T-helper 9 cell (primary cell): ENCODE data around the gene ST3GAL5.

ENCODE experiments used
- DNase-seq: peaks from one replicate; pipeline ENCODE4 v3.0.0-alpha.2; 2020

The ST3GAL5 gene

DNA sequence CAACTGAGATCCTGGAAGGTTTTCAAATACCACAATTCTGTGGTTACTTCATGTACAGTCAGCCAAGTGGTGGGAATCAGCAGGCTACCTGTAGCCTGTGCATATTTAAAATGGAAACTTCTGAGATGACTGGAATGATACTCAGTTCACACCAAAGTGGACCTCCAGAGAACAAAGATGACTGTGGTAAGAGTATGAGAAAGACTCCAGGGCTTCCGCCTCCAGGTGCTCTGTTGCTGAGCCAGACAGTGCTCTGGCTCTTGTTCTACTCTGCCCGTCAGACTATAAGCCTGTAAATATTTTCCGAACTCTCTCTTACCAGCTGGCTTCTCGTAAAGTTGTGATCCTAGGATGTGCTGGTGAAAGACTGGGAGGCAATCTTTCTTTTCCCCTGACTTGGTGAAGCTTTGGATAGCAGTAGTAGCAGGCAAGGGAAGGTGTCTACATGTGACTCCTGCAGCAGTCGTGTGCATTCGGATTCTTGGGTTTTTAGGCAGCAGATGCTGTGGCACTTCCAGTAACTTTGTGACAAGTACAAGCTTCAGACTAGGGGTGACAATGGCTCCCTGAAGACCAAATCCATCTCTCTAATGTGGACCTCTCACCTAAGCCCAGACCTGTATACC is 23.1 kb downstream of the ST3GAL5 start:
- no peak for DNase-seq

DNA sequence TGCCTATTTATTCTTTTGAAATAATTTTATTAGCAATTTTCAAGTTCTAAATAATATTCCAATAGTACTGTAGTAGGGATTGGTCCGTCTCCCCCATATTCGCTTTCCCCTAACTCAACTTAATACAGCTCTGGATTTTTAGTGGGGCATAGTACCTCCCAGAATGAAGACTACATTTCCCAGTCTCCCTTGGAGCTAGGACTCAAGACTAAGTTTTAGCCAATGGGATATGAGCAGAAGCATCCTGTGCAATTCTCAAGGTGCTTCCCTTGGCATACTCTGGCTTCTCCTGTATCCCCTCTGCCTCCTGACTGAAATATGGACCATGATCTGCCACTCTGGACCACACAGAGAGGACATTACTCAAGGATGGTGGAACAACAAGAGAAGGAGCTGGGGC is 24.1 kb downstream of the ST3GAL5 start:
- DNase-seq: no peak

DNA sequence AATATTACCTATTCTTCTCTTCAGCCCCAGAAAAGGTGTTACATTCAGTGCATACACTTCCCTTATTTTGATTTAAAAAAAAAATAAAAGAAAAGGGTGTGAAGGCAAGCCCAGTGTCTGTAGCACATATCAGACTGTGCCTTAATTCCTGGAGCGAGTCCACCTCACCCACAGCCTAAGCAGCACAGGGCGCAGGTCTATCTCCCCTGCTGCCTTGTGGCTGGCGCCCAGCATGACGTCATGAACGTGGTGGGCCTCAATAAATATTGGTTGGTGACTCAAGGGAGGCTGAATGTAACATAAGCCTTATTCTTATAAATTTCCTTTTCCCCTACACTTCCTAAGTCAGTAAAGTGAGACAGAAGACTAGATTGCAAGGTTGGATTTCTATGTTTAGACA is 26.4 kb downstream of the ST3GAL5 start:
- DNase-seq: peak; percentile 49

DNA sequence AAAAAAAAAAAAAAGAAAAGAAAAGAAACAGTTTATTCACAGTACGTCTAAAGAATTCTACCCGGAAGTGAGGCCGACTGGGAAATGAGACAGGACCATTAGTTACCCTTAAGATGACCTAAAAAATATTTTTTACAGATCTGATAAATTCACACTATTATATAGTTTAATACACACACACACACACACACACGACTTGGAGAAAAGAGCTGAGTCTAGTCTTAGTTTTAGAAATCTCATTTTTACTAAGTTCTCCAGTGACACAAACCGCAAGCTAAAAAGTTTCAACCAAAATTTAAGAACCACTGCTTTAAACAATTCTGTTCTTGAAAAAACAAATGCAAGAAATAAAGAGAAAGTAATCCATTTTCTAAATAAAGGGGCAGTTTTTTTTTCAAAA is 27.1 kb downstream of the ST3GAL5 start:
- no peak for DNase-seq

DNA sequence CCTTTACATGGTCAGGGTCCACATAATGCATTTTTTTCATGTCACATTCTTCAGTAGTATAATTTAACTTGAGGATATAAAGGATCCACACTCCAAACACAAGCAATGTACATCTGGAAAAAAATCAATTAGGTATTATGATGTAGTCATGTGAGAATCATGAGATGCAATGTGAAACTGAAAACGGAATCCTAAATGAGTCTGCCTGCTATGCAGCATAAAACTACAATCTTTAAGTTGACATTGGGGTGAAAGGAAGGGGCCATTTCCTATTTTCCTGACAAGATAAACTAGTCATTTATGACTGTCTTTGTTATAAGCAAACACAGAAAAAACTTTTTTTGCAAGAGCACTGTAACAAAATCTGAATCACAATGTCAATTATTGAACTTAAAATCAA is 27.6 kb downstream of the ST3GAL5 start:
- DNase-seq: no peak

DNA sequence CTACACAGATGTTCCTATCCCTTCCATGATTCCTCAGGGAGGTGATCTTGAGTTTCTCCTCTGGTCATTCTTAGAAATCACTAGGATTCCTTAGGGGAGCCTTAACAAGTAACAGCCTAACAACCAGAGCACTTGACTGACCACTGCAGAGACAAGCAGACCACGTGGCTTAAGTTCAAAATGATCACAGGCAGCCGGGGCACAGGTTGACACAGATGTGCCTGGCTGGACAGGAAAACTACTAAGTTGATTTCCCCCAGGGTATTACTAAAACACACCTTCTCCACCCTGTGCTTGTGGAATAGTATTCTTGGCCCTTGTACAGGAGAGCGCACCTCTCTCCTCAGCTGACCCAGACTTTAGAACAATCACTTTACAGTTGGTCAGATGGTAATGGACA is 29.9 kb downstream of the ST3GAL5 start:
- no peak for DNase-seq

DNA sequence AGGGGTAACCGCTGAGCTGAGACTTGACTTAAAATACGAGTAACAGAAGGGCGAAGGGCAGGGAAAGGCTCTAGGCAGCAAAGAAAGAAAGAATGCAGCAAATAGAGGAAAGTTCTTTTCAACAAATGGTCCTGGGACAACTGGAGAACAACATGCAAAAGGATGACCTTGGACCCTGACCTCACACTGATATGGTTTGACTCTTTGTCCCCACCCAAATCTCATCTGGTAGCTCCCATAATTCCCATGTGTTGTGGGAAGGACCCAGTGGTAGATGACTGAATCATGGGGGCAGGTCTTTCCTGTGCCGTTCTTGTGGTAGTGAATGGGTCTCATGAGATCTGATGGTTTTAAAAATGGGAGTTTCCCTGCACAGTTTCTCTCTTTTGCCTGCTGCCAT is 33.9 kb downstream of the ST3GAL5 start:
- DNase-seq: no peak

DNA sequence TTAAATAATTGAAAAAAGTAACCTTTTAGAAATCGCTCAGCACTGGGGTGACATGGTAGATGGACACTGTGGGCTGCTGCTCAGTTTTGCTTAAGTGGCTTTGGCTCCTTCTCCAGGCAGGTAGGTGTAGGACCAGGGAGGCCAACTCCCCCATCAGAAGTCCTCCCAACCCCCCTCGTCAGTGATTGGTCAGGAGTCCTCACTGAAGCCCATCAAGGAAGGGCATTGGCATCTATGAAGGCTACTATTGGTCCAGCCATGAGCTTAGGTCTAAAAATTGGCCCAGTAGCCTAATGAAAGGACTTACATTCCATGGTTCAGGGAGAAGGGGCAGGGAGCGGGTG is 34.7 kb downstream of the ST3GAL5 start:
- DNase-seq: no peak

DNA sequence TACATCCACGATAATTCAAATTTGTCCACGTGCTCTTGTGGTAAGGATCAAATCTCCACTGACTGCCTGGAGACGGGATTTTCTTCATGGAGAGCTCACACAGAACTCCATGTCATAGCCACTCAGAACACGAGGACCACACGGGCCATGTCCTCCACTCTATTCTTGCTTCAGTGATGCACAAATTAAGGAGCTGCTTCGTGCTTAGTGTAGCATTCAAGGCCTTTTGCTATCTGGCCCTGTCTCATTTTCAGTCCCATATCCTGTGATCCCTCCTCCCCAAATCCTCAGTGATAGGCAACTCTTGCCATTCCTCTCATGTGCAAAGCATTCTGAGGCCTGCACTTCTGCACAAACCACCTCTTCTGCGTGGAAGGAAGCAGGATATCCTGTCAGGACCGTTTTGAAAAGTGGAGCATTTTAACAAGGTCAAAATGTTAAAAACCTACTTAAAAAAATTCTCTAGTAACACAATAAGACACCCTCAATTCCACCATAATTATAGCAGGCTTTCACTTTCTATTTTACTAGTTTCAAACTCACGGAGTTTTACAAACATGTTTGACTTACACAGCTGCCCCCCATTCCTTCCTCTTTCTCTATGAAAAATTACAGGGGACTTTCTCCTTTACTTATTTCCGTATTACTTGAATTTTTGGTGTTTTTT is 35.2 kb downstream of the ST3GAL5 start:
- peak; percentile 10 for DNase-seq

DNA sequence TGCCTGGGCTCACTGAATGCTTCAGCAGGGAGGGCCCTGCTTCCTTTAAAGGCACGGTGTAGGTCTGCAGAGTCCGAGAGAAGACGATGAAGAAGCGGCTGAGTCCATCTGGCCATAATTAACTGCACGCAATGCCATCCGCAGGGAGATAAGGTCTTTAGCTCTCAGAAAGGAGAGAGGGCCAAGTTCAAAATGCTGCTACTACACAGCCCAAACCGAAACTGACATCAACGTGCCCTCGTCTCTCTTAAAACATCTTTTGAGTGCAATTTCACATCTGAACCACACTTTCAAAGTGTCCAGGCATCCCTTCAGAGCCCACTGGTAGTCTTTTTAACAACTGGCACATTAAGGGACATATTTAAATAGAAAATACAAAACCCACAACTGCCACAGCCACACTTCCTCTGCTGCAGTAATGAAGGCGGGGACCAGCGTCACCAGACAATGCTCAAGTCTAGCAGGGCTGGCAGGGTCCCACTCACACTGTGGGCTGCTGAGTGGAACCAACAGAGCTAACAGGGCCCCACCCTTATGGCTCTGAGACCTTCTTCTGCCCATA is 35.8 kb downstream of the ST3GAL5 start:
- peak; percentile 61 for DNase-seq

DNA sequence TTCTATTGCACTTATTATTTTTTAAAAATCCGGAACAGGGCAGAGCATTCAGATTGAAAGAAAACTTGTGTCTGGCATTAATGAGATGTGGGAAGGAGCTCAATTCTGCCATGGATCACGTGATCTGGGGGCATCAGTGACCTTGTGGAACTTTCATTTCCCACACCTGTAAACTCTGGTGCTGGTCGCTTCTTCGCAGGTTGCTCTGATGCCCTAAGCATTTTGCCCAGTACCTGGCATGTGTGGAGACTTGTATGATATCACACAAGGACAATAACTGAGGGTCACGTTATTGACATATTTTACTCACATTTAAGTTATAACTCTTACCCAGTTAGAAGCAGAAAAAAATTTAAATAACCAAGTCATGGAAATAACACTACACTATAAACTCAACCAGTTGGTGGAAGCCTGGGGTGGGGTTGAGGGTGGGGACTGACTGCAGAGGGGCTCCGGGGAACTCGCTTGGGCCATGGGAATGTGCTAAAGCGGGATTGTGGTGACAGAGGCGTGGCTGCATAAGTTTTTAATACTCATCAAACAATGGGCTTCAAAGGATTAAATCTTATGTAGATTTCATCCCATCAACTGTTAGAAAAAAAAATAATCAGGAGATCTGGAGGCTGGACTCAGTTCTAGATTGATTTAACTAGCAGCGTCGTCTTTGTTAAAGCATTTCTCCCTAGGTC is 36.5 kb downstream of the ST3GAL5 start:
- DNase-seq: no peak

DNA sequence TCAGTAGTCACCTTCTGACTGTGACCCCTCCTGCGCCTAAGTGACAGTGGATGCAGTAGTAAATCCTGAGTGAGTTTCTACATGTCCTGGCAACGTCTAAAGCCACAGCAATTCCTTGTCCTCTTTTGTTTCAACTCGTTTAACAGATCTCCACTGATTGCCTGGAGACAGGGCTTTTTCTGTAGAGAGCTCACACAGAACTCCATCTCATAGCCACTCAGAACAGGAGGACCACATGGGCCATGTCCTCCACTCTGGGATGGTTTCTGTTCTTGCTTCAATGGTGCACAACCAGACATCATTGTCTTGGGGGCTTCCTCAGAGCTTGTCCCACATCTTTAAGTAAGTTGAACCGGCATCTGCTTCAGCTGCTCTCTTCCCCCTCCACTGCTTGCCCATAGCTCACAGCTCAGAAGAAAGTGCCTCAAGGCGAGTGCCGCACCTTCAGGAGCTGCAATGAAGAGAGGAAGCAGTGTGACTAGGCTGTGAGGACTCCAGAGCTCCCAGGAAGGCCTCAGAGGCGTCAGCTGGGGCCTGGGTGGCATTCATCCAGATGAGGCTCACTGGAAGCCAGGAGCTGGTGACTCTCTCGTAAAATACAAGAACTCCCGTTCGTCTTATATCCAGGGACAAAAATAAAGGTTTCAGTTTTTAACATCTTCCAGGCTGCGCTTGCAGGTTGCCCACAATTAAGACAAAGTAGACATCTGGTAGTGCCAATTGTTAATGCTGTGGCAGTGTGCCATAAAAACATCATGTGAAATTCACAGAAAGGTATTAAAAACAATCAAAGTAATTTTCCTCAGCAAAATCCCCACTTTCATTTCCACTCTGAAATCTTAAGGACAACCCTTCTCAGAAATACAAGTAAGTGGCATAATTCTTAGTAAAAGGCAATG is 37.3 kb downstream of the ST3GAL5 start:
- no peak for DNase-seq

DNA sequence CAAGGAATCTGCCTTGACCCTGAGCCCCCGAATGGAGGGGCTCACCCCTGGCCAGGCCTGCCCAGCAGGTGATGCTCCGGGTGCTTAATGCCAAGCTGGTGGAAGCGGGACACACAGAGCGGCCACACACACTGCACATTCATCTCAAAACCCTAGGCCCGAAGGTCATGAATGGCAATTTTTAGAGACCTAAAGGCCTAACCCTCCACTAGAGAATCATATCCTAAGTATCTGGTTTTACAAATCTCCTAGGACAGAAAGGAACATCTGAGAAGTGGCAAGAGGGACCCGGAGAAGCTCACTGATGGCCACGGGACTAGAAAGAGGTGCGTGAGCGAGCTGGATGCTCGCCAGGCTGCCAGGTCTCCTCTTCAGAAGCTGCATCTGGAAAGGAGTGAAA is 38.3 kb downstream of the ST3GAL5 start:
- DNase-seq: no peak

DNA sequence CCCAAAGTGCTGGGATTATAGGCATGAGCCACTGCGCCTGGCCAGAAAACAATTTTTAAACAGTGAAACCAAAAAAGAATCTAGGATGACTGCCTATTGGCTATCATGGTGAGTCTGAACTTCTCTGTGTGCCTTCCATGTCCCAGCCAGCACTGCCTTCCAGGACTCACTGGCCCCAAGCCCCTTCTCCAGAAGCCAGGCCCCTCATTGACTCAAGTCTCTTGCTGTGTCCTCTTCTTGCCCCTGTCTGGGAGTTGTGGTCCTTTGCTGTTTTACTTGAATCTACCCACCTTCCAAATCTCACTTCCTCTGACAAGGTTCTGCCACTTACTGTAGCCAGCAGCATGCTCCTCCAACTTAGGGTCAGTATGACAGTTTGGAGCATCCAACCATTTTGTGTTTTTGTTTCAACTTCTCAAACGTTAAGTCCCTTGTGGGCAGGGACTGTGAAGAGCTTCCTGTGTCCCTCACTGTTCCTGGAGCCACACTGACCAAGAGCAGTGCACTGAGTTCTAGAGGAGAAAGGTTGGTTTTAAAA is 41.7 kb downstream of the ST3GAL5 start:
- no peak for DNase-seq

DNA sequence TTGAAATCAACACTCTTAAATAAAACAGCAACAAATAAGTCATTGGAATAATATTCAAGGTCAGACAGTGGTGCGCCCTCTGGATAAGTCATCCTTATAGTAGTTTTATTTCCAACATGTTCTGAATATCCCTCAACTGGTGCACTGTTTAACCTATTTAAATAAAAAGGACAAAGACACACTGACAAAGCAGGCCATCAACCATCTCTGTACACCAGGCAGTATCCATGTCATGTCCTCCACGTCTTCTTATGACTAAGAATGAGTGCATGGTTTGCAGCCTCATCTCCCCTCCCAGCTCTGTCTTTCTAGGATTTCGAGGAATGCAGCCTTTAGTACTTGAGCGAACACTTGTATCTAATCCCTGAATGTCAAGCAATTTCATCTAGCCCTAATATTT is 42.4 kb downstream of the ST3GAL5 start:
- no peak for DNase-seq

DNA sequence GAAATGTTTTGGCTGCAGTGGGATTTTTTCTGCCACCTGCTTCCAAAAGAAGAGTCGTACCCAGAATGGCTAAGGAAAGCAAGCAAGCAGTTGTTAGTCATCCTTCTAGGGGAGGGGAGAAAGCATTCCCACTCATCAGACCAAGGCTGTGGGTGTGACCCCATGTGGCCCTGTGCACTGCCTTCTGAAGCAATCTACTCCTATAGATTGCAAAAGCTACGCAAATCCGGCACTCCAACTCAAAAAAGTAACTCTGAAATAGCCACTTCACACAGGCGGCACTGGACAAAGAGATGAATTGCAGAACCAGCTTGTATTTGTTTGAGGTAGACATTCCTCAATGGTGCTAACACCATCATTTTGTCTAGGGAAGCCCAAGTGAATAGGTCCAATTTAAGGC is 44.3 kb downstream of the ST3GAL5 start:
- DNase-seq: no peak

DNA sequence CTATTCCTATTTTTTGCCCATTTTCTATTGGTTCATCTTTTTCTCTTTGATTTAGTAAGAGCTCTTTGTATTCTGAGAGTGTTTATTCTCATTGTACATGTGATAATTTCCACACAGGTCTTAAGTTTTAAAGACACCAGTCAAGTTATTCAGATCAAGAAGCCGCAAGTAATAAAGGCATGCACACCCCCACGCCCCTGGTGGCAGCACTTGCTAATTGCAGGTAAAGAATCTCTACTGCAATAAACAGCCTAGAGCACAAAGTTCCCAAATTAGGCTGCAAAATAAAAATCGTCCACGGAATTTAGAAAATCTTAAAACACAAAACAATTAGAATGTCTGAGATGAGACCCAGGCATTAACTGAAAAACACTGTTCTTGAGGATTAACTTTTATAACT is 45.2 kb downstream of the ST3GAL5 start:
- no peak for DNase-seq

DNA sequence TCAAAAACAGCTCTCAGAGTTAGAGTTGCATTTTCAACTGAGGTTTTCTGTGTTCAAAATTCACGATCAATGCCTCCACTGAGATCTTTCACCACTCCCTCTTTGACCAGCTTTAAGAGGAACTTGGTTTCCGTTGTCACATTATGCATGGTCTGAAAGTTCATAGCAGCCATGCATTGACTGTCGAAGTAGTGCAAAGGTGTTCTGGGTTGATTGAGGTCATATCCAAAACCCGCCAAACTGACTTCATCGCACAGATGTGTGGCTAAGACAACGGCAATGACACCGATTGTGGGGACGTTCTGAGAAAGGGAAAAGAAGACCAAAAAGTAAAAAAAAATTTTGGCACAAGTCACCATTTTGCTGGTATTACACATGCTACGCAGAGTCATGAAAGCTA is 48.7 kb downstream of the ST3GAL5 start:
- no peak for DNase-seq

DNA sequence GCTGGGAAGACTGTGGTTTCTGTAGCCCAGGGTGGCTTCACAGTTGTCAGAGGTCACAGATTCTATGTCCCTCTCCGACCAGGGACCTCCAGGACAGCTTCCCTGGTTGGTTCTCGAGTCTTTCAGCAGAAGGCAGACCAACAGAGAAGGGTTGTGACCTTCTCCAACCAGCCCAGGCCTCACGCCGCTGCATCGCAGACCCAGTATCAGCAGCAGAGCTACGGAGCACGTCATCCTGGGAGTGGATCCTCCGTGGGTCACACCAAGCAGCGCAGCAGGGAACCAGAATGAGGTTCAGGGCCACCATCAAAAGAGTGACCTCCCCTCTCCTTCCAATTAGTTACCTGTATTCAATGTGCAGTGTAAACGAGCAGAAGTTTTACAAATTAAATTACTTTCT is 49.3 kb downstream of the ST3GAL5 start:
- no peak for DNase-seq

DNA sequence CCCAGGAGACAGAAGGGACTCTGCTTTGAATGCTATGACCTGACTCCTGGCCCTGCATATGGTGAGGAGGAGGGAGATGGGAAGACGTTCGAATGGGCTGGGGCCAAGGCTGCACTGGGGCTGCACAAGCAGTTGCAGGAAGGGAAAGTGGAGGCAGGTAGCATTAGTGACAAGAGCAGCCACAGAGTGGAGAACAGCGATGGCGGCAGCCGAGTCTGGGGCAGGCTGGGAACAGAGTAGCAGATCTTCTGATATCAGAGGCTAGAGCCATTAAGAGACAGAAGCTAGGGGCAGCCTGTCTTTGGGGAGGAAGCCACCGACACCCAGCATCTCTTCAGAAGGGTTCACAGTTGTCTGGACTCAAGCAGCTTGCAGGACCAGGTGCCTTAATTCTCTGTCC is 50.1 kb downstream of the ST3GAL5 start:
- no peak for DNase-seq

DNA sequence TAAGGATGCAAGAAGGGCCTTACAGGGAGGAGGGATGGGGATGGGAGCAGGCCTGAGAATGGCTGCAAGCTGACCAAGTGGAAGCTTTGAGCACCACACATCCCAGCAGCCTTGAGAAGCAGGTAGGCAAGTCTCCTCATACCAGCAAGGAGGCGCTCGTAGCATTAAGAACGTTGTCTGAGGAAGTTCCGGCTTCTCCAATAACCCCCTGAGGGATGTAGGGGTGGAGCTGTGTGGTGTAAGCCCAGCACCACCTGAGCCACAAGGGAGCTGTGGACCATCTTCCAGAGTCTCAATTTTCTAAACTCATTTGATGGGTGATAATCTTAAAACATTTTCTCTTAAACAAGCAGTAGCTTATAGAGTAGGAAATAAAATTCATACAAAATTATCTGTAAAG is 50.6 kb downstream of the ST3GAL5 start:
- no peak for DNase-seq

DNA sequence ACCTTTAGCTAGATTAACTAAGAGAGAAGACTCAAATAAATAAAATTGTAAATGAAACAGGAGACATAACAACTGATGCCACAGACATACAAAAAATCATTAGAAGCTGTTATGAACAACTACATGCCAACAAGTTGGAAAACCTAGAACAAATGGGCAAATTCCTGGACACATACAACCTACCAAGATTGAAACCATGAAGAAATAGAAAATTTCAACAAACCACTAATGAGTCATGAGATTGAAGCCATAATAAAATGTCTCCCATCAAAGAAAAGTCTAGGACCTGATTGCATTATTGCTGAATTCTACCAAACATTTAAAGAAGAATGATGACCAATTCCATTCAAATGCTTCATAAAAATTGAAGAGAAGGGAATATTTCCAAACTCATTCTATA is 54.3 kb downstream of the ST3GAL5 start:
- DNase-seq: no peak

DNA sequence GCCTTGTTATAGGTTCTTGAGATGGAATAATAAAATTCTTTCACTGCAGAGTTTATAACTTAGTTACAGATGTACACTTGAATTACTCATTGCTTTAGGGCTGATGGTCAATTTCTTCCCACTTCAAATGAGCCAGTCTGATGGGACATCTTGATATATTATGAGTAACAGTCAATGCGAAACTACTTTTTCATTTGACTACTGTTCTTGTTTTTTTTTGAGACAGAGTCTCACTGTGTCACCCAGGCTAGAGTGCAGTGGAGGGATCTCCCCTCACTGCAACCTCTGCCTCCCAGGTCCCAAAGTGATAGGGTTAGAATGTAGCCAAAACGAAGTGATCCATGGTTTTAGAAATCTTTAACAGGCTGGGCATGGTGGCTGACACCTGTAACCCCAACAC is 57.1 kb downstream of the ST3GAL5 start:
- DNase-seq: no peak
